Skeletal muscle satellite cell (primary cell): Measurements from ENCODE around the gene NEB.
"Not testable (repeated sequence)": the region's sequence is repeated elsewhere in the genome, so short reads cannot be mapped to it uniquely, and the experiment has no call there.

Source experiments
- H3K27me3 ChIP-seq: 2 replicates; pipeline ENCODE4 v1.7.0; 2013; ENCODE audit warnings: low read length; ENCODE audit not compliant: control insufficient read depth, insufficient read depth
- H3K36me3 ChIP-seq: 2 replicates; pipeline ENCODE4 v1.7.0; 2013; ENCODE audit warnings: mild to moderate bottlenecking, control low read depth, low read length; ENCODE audit not compliant: insufficient read depth
- H3K4me1 ChIP-seq: 2 replicates; pipeline ENCODE4 v1.7.0; 2013; ENCODE audit warnings: low read length; ENCODE audit not compliant: control insufficient read depth, insufficient read depth
- H3K4me2 ChIP-seq: 2 replicates; pipeline ENCODE4 v1.7.0; 2013; ENCODE audit warnings: mild to moderate bottlenecking, low read length
- H3K4me3 ChIP-seq: 2 replicates; pipeline ENCODE4 v1.7.0; 2013; ENCODE audit warnings: low read length
- H3K9ac ChIP-seq: 2 replicates; pipeline ENCODE4 v1.7.0; 2013; ENCODE audit warnings: mild to moderate bottlenecking, low read depth, low read length, moderate library complexity
- H3K9me3 ChIP-seq: replicated peaks from 2 replicates; pipeline ENCODE4 v1.7.0; 2013; ENCODE audit warnings: mild to moderate bottlenecking, control low read depth, low read length

The NEB gene

GRCh38 chr2:151619337-151619989 is 114.8 kb downstream of the NEB start:
- Histone ChIP-seq H3K4me3 (no peak overlapping the region), H3K9ac (no peak overlapping the region), H3K4me1 (no peaks in the 10 kb centered on the region), H3K36me3 (no peaks in the 10 kb centered on the region), H3K4me2 (no peak overlapping the region), H3K9me3 (no peaks in the 10 kb centered on the region), H3K27me3 (no peaks in the 10 kb centered on the region)

DNA sequence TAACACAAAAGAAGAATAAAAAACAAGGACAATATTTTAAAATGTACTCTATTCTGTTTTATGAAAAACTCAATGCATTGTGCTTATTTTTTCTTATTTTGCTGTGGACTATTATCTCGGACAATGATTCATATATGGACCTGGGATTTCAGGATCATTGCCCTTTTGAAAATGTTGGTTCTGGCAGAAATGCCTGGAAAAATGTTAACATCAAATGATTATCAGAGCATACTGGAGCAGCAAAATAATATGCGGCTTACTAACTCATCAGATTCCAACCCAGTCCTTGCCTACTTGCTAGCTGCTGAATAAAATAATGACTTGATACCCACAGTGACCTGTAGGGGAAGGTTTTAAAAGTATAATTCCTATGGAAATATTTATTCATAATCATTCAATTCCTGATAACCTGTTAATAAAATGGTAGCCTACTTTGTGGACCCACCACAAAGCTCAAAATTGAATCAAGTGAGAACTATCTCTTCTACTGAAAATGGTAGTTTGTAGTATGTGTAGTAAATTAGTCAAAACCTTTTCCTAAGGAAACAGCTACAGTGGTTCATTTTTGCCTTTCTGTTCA is 117.4 kb downstream of the NEB start:
- no peaks in the 10 kb centered on the region for H3K36me3 ChIP-seq
- H3K9ac ChIP-seq = no peak overlapping the region
- no peak overlapping the region for H3K4me2 ChIP-seq
- H3K27me3 ChIP-seq = no peaks in the 10 kb centered on the region
- no peaks in the 10 kb centered on the region for H3K4me1 ChIP-seq
- no peak overlapping the region for H3K4me3 ChIP-seq
- no peaks in the 10 kb centered on the region for H3K9me3 ChIP-seq

- no peak overlapping the region for H3K9ac ChIP-seq
- H3K36me3 ChIP-seq = no peaks in the 10 kb centered on the region
- no peaks in the 10 kb centered on the region for H3K9me3 ChIP-seq
- H3K4me3 ChIP-seq = no peak overlapping the region
- no peaks in the 10 kb centered on the region for H3K27me3 ChIP-seq
- no peak overlapping the region for H3K4me2 ChIP-seq
- H3K4me1 ChIP-seq = no peaks in the 10 kb centered on the region
Measured at GRCh38 chr2:151614606-151615306, 119.5 kb downstream of the NEB start.

GRCh38 chr2:151614159-151614558 is 120.1 kb downstream of the NEB start:
- no peaks in the 10 kb centered on the region for H3K36me3 ChIP-seq
- no peaks in the 10 kb centered on the region for H3K9me3 ChIP-seq
- H3K9ac ChIP-seq = no peak overlapping the region

GRCh38 chr2:151611351-151611750 is 122.9 kb downstream of the NEB start:
- Histone ChIP-seq H3K4me2 (no peak overlapping the region), H3K4me1 (no peaks in the 10 kb centered on the region), H3K9ac (no peak overlapping the region), H3K27me3 (no peaks in the 10 kb centered on the region), H3K4me3 (no peak overlapping the region), H3K36me3 (no peaks in the 10 kb centered on the region), H3K9me3 (no peaks in the 10 kb centered on the region)

More at GRCh38 chr2:151614159-151614558, 120.1 kb downstream of the NEB start:
- Histone ChIP-seq H3K4me2 (no peak overlapping the region), H3K27me3 (no peaks in the 10 kb centered on the region), H3K4me3 (no peak overlapping the region), H3K4me1 (no peaks in the 10 kb centered on the region)

DNA sequence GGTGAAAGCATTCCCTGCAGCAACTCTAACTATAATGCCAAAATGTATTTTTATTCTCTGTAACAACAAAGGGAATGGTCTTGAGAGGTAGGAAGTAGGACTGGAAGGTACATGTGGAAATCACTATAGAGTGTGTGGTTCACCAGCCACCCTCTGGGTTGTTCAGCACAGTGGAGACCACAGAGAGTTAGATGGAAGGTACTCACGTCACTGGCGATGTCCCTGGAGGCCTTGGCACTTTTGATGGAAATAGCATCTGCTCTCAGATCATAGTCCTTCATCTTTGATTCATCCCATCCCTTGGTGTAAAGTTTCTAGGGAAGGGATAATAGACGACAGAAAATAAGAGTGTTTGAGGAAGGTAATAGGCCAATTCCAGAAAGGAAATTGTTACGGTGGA is 124.0 kb downstream of the NEB start:
- H3K36me3 ChIP-seq = no peaks in the 10 kb centered on the region
- H3K4me1 ChIP-seq = no peaks in the 10 kb centered on the region
- H3K4me2 ChIP-seq = no peak overlapping the region
- no peaks in the 10 kb centered on the region for H3K27me3 ChIP-seq
- no peaks in the 10 kb centered on the region for H3K9me3 ChIP-seq
- no peak overlapping the region for H3K9ac ChIP-seq
- no peak overlapping the region for H3K4me3 ChIP-seq

DNA sequence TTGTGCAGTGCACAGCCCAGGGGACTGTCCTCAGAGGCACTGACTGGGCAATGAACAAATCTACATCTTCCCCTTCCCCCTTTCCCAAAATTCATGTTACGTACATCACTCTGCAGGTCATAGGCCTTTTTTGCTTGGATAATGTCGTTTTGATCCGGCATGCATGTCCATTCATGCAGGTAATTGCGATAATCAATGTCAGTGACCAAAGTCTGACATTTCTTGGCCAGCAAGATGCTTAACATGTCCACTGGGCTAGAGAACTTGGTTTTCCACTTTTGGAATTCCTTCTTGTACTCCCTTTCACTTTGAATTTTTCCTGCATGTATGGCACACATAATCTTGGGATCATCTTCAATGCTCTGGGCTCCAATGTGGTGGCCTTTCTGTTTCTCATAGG is 124.6 kb downstream of the NEB start:
- Histone ChIP-seq H3K9ac (no peak overlapping the region), H3K36me3 (no peaks in the 10 kb centered on the region), H3K4me1 (no peaks in the 10 kb centered on the region), H3K4me2 (no peak overlapping the region), H3K4me3 (no peak overlapping the region), H3K27me3 (no peaks in the 10 kb centered on the region), H3K9me3 (no peaks in the 10 kb centered on the region)

DNA sequence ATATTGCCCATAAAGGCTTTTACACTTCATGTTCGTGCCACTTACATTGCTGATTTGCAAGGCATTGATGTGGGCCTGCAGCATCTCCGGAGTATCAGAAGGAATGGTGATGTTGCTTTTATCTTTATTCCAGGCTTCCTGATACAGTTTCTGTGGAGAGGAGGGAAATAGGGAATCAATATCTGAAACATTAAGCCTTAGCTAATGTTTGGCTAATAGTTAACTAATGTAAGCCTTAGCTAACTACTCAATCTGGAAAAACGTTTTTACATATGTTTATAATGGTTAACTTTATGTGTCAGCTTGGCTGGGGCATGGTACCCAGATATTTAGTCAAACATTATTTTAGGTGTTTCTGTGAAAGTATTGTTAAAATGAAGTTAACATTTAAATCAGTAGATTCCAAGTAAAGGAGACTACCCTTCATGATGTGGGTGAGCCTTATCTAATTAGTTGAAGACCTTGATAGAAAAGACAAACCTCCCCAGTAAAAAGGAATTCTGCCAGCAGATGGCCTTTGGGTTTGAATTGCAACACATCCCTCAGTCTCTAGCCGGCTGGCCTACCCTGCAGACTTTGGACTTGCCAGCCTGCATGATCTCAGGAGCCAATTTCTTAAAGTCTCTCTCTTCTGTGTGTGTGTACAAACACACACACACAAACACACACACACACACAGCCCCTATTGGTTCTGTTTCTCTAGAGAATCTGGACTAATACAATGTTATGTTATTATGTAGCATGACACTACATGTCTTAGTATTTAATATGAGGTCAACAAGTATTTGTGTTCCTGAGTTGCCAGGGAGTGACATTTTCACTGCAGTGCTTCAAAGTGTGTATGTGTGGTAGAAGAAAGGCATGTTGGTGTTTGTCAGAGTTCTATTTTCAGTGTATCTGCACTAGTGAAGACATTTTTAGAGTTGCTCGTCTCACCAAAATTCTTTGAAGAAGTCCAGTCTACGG is 126.5 kb downstream of the NEB start:
- not testable (repeated sequence) for H3K4me3 ChIP-seq, H3K9me3 ChIP-seq, H3K36me3 ChIP-seq, H3K27me3 ChIP-seq, H3K4me2 ChIP-seq, H3K9ac ChIP-seq, H3K4me1 ChIP-seq

DNA sequence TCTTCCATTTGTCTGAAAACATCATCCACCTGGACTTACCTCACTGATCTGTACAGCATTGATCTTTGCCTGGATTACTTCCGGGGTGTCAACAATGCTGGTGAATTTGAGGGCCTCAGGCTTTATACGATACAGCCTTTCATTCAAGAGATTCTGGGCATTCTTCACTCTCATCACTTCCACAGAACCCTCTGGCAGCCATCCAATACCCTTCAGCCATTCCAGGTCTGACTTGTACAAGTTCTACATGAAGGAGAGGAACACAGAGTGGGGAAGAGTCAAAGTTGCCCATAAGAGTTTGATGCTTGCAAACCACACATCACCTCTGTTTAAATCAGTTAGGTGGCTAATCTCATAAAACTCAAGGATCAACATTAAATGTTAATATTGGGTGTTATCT is 130.7 kb downstream of the NEB start:
- not testable (repeated sequence) for H3K9me3 ChIP-seq, H3K4me1 ChIP-seq, H3K36me3 ChIP-seq, H3K9ac ChIP-seq, H3K4me3 ChIP-seq, H3K27me3 ChIP-seq, H3K4me2 ChIP-seq

- H3K4me2 ChIP-seq, H3K27me3 ChIP-seq, H3K4me1 ChIP-seq, H3K9ac ChIP-seq, H3K9me3 ChIP-seq, H3K36me3 ChIP-seq, H3K4me3 ChIP-seq: not testable (repeated sequence)
Measured at GRCh38 chr2:151602402-151602801, 131.9 kb downstream of the NEB start.

GRCh38 chr2:151601803-151602202 is 132.5 kb downstream of the NEB start:
- not testable (repeated sequence) for H3K27me3 ChIP-seq, H3K9ac ChIP-seq, H3K4me3 ChIP-seq, H3K4me1 ChIP-seq, H3K36me3 ChIP-seq, H3K4me2 ChIP-seq, H3K9me3 ChIP-seq
